ENCODE results near the gene CDH15.

GRCh38 chr16:89195521-89196171, 24.1 kb downstream of the CDH15 start:
- TF ChIP-seq POLR2A (IDR thresholded peaks at IDR 0.05; ENCODE audit: low read depth, low read length) = no peak
- TF ChIP-seq POLR2AphosphoS5 (IDR thresholded peaks at IDR 0.05; ENCODE audit: low read depth, low read length) = no peak
- TF ChIP-seq TAF1 (IDR thresholded peaks at IDR 0.05; ENCODE audit: borderline replicate concordance, low read depth, low read length) = no peak

Measured in GM12892 (cell line).